ENCODE results near the gene CASP12. TPM values are rescaled to one million over a fixed set of nuclear protein-coding genes. Genes with fewer than 3 reads are reported as not detected.

CASP12 gene
- total and polyA plus RNA-seq, 4 donors = 0.17 TPM; not detected in 3

GRCh38 chr11:104855965-104856364 is 42.3 kb downstream of the CASP12 start (continued):
- no peak for TF ChIP-seq CTCF (IDR thresholded peaks at IDR 0.05; ENCODE audit: low read depth, low read length, missing input control)
- TF ChIP-seq JUND (IDR thresholded peaks at IDR 0.05) = no peak

- Histone ChIP-seq H3K27me3 (ENCODE audit: control insufficient read depth in 4 of 4, insufficient read depth in 4 of 4, low read length in 3 of 4) (no peaks in the 10 kb centered on the region), H3K9ac (ENCODE audit: low read depth in 1 of 2, low read length in 2 of 2) (no peak overlapping the region), H3K4me1 (ENCODE audit: control insufficient read depth in 4 of 4, insufficient read depth in 4 of 4, low read length in 3 of 4) (no peaks in the 10 kb centered on the region), H3K27ac (ENCODE audit: low read depth in 1 of 2, low read length in 2 of 2) (no peak overlapping the region), H3K9me3 (ENCODE audit: control insufficient read depth in 4 of 4, low read length in 3 of 4) (no peaks in the 10 kb centered on the region), H3K36me3 (ENCODE audit: control insufficient read depth in 4 of 4, insufficient read depth in 3 of 4, low read depth in 1 of 4, low read length in 3 of 4) (no peaks in the 10 kb centered on the region), H3K4me3 (ENCODE audit: low read depth in 1 of 3, low read length in 3 of 3) (no peak overlapping the region)
- no peak for DNase-seq (ENCODE audit: low spot score)
- TF ChIP-seq NR2F2 (IDR thresholded peaks at IDR 0.05) (no peak), MAX (IDR thresholded peaks at IDR 0.05) (no peak), TAF1 (conservative IDR thresholded peaks at IDR 0.05) (no peak), ATF3 (IDR thresholded peaks at IDR 0.05) (no peak), SP1 (IDR thresholded peaks at IDR 0.05) (no peak), ZBTB33 (IDR thresholded peaks at IDR 0.05) (no peak), GABPA (IDR thresholded peaks at IDR 0.05 in 1 of 2, conservative IDR thresholded peaks at IDR 0.05 in 1 of 2) (no peak), RAD21 (IDR thresholded peaks at IDR 0.05) (no peak), REST (IDR thresholded peaks at IDR 0.05) (no peak)
- 94% methylated on average over 3 of the region's 3 CpGs for WGBS
Measured at GRCh38 chr11:104853276-104853675, 45.0 kb downstream of the CASP12 start.

- Histone ChIP-seq H3K27ac (ENCODE audit: low read depth in 1 of 2, low read length in 2 of 2) (no peak overlapping the region), H3K4me3 (ENCODE audit: low read depth in 1 of 3, low read length in 3 of 3) (no peak overlapping the region), H3K27me3 (ENCODE audit: control insufficient read depth in 4 of 4, insufficient read depth in 4 of 4, low read length in 3 of 4) (no peaks in the 10 kb centered on the region), H3K9me3 (ENCODE audit: control insufficient read depth in 4 of 4, low read length in 3 of 4) (no peaks in the 10 kb centered on the region), H3K4me1 (ENCODE audit: control insufficient read depth in 4 of 4, insufficient read depth in 4 of 4, low read length in 3 of 4) (no peaks in the 10 kb centered on the region), H3K36me3 (ENCODE audit: control insufficient read depth in 4 of 4, insufficient read depth in 3 of 4, low read depth in 1 of 4, low read length in 3 of 4) (no peaks in the 10 kb centered on the region), H3K9ac (ENCODE audit: low read depth in 1 of 2, low read length in 2 of 2) (no peak overlapping the region)
- no peak for TF ChIP-seq JUND (IDR thresholded peaks at IDR 0.05)
- no peak for TF ChIP-seq MAX (IDR thresholded peaks at IDR 0.05)
- TF ChIP-seq NR2F2 (IDR thresholded peaks at IDR 0.05) = no peak
- no peak for TF ChIP-seq REST (IDR thresholded peaks at IDR 0.05)
- TF ChIP-seq TAF1 (conservative IDR thresholded peaks at IDR 0.05) = no peak
- TF ChIP-seq RAD21 (IDR thresholded peaks at IDR 0.05) = no peak
- TF ChIP-seq HNF4A (conservative IDR thresholded peaks at IDR 0.05) = no peak
- no peak for TF ChIP-seq CTCF (IDR thresholded peaks at IDR 0.05; ENCODE audit: low read depth, low read length, missing input control)
- TF ChIP-seq SP1 (IDR thresholded peaks at IDR 0.05) = no peak
- no peak for DNase-seq (ENCODE audit: low spot score)
- WGBS = 94% methylated on average over 1 of the region's 1 CpG
Measured at GRCh38 chr11:104852811-104853210, 45.4 kb downstream of the CASP12 start.

All from liver (tissue), 9 donors.